GM19099 (cell line): Measurements from ENCODE around the gene GMFB.

Experiments
- POLR2A ChIP-seq: IDR thresholded peaks from 3 replicates; pipeline ENCODE4 v1.6.1; 2011; ENCODE audit warnings: low read depth; ENCODE audit not compliant: insufficient read length; ENCODE audit errors: extremely low read depth

GMFB gene

GRCh38 chr14:54488646-54489317, at the start of gene GMFB:
Gene GMFB (minus strand): TSS chr14:54488980. CDS start chr14:54488927, 53 bp downstream.
- peak; percentile 88 for TF ChIP-seq POLR2A

- TF ChIP-seq POLR2A: no peak
Measured at GRCh38 chr14:54538055-54538454, 49.3 kb upstream of the GMFB start.

- TF ChIP-seq POLR2A: no peak
Measured at GRCh38 chr14:54537651-54538050, 48.9 kb upstream of the GMFB start.

- TF ChIP-seq POLR2A: no peak
Measured at GRCh38 chr14:54535646-54536045, 46.9 kb upstream of the GMFB start.

GRCh38 chr14:54535126-54535525, 46.3 kb upstream of the GMFB start:
- no peak for TF ChIP-seq POLR2A

- TF ChIP-seq POLR2A: no peak
Measured at GRCh38 chr14:54533100-54533499, 44.3 kb upstream of the GMFB start.

- no peak for TF ChIP-seq POLR2A
Measured at GRCh38 chr14:54532111-54533012, 43.6 kb upstream of the GMFB start.

GRCh38 chr14:54529811-54530210, 41.0 kb upstream of the GMFB start:
- no peak for TF ChIP-seq POLR2A

- no peak for TF ChIP-seq POLR2A
Measured at GRCh38 chr14:54528973-54529372, 40.2 kb upstream of the GMFB start.

GRCh38 chr14:54524410-54524809, 35.6 kb upstream of the GMFB start:
- no peak for TF ChIP-seq POLR2A

GRCh38 chr14:54516709-54517108, 27.9 kb upstream of the GMFB start:
- TF ChIP-seq POLR2A: no peak

- no peak for TF ChIP-seq POLR2A
Measured at GRCh38 chr14:54515670-54516069, 26.9 kb upstream of the GMFB start.

GRCh38 chr14:54512393-54512792, 23.6 kb upstream of the GMFB start:
- TF ChIP-seq POLR2A: no peak

- peak; percentile 71 for TF ChIP-seq POLR2A
Measured at GRCh38 chr14:54509546-54510501, 21.0 kb upstream of the GMFB start, which contains the start of gene CGRRF1. Gene CGRRF1 (plus strand): TSS chr14:54509906. CDS start chr14:54509960, 54 bp downstream.

GRCh38 chr14:54503486-54503885, 14.7 kb upstream of the GMFB start:
- TF ChIP-seq POLR2A: no peak

GRCh38 chr14:54502602-54503001, 13.8 kb upstream of the GMFB start:
- no peak for TF ChIP-seq POLR2A

GRCh38 chr14:54501480-54501879, 12.7 kb upstream of the GMFB start:
- TF ChIP-seq POLR2A: no peak
